Measurements from ENCODE around the gene ACTG2. TPM values are rescaled to one million over a fixed set of nuclear protein-coding genes. Genes with fewer than 3 reads are reported as not detected.

Gene ACTG2
- total and polyA plus RNA-seq, 8 donors: 143 to 2,977 (median 957) TPM

DNA sequence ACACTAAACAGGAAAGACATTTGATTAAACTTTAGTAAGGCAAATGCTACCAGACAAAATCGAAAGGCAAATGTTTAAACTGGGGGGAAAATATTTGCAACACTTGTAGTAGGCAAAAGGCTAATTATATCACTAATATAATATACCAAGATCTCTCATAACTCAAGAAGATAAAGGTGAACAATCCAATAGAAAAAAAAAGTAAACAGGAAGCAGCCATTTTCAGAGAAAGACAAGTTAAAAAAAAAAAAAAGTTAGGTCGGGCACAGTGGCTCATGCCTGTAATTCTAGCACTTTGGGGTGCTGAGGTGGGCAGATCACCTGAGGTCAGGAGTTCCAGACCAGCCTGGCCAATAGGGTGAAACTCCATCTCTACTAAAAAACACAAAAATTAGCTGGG lies 4.4 kb upstream of the ACTG2 start:
- 21 to 48% (median 29%) methylated on average over 2 of the region's 2 CpGs for WGBS, 5 donors
- TF ChIP-seq POLR2AphosphoS5 (IDR thresholded peaks at IDR 0.05) (no peak), POLR2A (IDR thresholded peaks at IDR 0.05) (no peak), EP300 (IDR thresholded peaks at IDR 0.05) (no peak)
- TF ChIP-seq, protein P1, sequence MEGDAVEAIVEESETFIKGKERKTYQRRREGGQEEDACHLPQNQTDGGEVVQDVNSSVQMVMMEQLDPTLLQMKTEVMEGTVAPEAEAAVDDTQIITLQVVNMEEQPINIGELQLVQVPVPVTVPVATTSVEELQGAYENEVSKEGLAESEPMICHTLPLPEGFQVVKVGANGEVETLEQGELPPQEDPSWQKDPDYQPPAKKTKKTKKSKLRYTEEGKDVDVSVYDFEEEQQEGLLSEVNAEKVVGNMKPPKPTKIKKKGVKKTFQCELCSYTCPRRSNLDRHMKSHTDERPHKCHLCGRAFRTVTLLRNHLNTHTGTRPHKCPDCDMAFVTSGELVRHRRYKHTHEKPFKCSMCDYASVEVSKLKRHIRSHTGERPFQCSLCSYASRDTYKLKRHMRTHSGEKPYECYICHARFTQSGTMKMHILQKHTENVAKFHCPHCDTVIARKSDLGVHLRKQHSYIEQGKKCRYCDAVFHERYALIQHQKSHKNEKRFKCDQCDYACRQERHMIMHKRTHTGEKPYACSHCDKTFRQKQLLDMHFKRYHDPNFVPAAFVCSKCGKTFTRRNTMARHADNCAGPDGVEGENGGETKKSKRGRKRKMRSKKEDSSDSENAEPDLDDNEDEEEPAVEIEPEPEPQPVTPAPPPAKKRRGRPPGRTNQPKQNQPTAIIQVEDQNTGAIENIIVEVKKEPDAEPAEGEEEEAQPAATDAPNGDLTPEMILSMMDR (IDR thresholded peaks at IDR 0.05): no peak
- no peaks in the 10 kb centered on the region for H3K27me3 ChIP-seq
- peak overlapping the region in 1 of 5 donors; percentile 92 for H3K27ac ChIP-seq
- H3K9me3 ChIP-seq: no peaks in the 10 kb centered on the region
- H3K4me3 ChIP-seq: no peak overlapping the region
- intact Hi-C loops (cut with DNase I; ENCODE audit: low total_unique reads): no loop called here
- DNase-seq: no peak
- H3K4me1 ChIP-seq: peaks cover 0 to 21% (median 7%) of the 10 kb centered on the region in 4 donors
- H3K36me3 ChIP-seq: no peaks in the 10 kb centered on the region

DNA sequence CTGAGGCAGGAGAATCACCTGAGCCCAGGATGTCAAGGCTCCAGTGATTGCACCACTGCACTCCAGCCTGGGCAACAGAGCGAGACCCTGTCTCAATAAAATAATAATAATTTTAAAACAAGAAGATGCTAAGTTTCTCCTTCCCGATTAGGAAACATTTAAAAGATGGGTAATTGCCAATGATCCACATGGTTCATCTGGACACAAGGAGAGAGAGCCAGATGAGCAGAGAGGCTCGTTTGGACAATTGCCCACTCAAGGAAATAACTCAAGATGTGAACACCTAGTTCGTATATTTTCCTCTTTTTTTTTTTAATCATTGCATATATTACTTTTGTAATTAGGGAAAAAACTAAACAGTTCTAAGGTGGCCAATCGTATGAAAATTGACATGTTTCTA lies 3.6 kb upstream of the ACTG2 start:
- no peak overlapping the region for H3K4me3 ChIP-seq
- intact Hi-C loops (cut with DNase I; ENCODE audit: low total_unique reads): no loop called here
- H3K27me3 ChIP-seq: no peaks in the 10 kb centered on the region
- H3K9me3 ChIP-seq: no peaks in the 10 kb centered on the region
- 67 to 82% (median 76%) methylated on average over 5 of the region's 5 CpGs for WGBS, 5 donors
- H3K36me3 ChIP-seq: no peaks in the 10 kb centered on the region
- DNase-seq: no peak
- TF ChIP-seq EP300 (IDR thresholded peaks at IDR 0.05) (no peak), POLR2AphosphoS5 (IDR thresholded peaks at IDR 0.05) (no peak), POLR2A (IDR thresholded peaks at IDR 0.05) (no peak)
- TF ChIP-seq, protein P1 (IDR thresholded peaks at IDR 0.05): no peak
- peak overlapping the region in 1 of 5 donors; percentile 92 for H3K27ac ChIP-seq
- H3K4me1 ChIP-seq: peaks cover 0 to 21% (median 7%) of the 10 kb centered on the region in 4 donors

DNA sequence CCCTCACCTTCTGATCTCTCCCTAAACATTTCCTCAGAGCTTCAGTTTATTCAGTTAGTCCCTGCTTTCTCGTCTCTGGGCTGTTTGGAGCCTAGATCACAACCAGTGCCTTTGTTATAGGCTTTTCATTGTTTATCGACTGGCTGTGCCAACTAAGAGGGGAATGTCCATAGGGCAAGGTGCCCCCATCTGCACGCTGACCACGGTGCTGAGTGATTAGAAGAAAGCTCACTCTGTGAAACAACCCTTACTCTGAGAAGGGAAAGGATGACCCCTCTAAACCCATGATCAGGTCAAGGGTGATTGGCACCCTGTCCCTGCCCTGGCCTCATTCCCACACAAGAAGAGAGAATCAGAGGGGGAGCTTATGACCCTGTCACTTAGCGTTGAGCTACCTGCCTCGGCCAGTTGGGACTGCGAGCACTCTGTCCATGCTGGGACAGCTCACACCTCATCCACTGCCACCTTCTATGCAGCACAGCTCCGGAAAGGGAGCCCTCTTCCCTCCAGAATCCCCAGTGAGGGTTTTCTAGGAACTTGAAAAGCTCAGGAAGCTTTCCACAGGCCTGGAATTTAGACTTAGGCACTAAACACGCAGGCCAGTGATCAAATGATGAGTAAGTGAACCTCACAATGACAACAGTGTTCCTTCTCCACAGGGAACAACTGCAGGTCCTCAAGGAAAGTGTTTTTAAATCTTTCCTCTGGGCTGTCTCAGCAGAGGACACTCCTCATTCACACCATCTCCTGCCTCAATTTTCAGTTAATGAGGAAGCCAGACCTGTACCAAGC lies 2.3 kb upstream of the ACTG2 start:
- DNase-seq: no peak
- H3K27ac ChIP-seq: peak overlapping the region in 3 of 5 donors; percentile 79 to 92 (median 82)
- intact Hi-C loops (cut with DNase I; ENCODE audit: low total_unique reads): no loop called here
- H3K9me3 ChIP-seq: no peaks in the 10 kb centered on the region
- no peaks in the 10 kb centered on the region for H3K27me3 ChIP-seq
- TF ChIP-seq EP300 (IDR thresholded peaks at IDR 0.05): no peak
- peaks cover 0 to 21% (median 7%) of the 10 kb centered on the region in 4 donors for H3K4me1 ChIP-seq
- 58 to 68% (median 66%) methylated on average over 7 to 9 of the region's 9 CpGs for WGBS, 5 donors
- H3K36me3 ChIP-seq: no peaks in the 10 kb centered on the region
- no peak overlapping the region for H3K4me3 ChIP-seq

DNA sequence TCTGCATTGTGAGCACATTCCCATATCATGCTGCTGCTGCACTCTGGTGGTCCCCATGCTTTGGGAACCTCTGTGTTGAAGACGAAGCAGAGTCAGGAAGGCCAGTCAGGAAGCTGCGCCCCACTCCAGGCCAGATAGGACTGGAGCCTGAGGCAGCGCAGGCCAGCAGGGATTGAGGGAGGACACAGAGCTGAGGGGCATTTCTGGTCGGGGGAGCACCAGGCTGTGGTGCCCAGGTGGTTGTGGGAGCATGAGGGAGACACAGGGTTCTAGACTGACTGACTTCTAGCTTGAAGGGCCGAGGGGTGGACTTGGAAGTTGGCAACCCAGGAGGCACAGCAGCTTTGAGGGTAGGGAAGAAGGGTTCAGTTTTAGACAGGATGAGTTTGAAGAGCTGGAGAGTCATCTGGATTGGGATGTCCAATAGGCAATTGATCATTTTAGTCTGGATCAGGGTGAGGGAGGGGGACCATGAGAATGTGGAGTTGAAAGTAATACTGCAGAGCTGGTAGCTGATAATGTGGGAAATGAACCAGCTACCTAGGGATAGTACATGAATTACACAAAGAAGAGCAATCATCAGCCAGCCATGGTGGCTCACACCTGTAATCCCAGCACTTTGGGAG lies 1.4 kb upstream of the ACTG2 start:
- intact Hi-C loops (cut with DNase I; ENCODE audit: low total_unique reads): no loop called here
- peak overlapping the region in 4 of 5 donors; percentile 79 to 92 (median 82) for H3K27ac ChIP-seq
- peaks cover 0 to 21% (median 7%) of the 10 kb centered on the region in 4 donors for H3K4me1 ChIP-seq
- WGBS, 5 donors: 80 to 92% (median 85%) methylated on average over 5 of the region's 5 CpGs
- no peak for TF ChIP-seq POLR2AphosphoS5 (IDR thresholded peaks at IDR 0.05)
- TF ChIP-seq POLR2A (IDR thresholded peaks at IDR 0.05): no peak
- TF ChIP-seq EP300 (IDR thresholded peaks at IDR 0.05): no peak
- TF ChIP-seq, protein P1 (IDR thresholded peaks at IDR 0.05): no peak
- H3K36me3 ChIP-seq: no peaks in the 10 kb centered on the region
- H3K27me3 ChIP-seq: no peaks in the 10 kb centered on the region
- no peak overlapping the region for H3K4me3 ChIP-seq
- H3K9me3 ChIP-seq: no peaks in the 10 kb centered on the region
- DNase-seq: no peak
